Measurements from ENCODE around the gene FPR3.
"Not testable (repeated sequence)": the region's sequence is repeated elsewhere in the genome, so short reads cannot be mapped to it uniquely, and the experiment has no call there.

The FPR3 gene

GRCh38 chr19:51794885-51795490 lies at the start of gene FPR3:
Gene FPR3, plus strand, starts transcription at chr19:51795157. Its CDS starts 28,592 bp downstream, at chr19:51823749.
- DNase-seq: no peak

- no peak for DNase-seq
Observed at GRCh38 chr19:51746731-51747130, 48.2 kb upstream of the FPR3 start.

GRCh38 chr19:51749979-51750378 lies 45.0 kb upstream of the FPR3 start:
- no peak for DNase-seq

GRCh38 chr19:51750400-51751094 lies 44.4 kb upstream of the FPR3 start:
- no peak for DNase-seq

- no peak for DNase-seq
Observed at GRCh38 chr19:51751655-51752054, 43.3 kb upstream of the FPR3 start, which contains the start of gene FPR1. Gene FPR1, minus strand, starts transcription at chr19:51751878. Its CDS starts 4,884 bp downstream, at chr19:51746994.

GRCh38 chr19:51754109-51754508 lies 40.8 kb upstream of the FPR3 start:
- DNase-seq: no peak

- DNase-seq: no peak
Observed at GRCh38 chr19:51754770-51755169, 40.2 kb upstream of the FPR3 start.

GRCh38 chr19:51755571-51755970 lies 39.4 kb upstream of the FPR3 start:
- no peak for DNase-seq

GRCh38 chr19:51760697-51761356 lies 34.1 kb upstream of the FPR3 start, which contains the start of gene FPR2:
Gene FPR2, plus strand, starts transcription at chr19:51761180. Its CDS starts 7,479 bp downstream, at chr19:51768659.
- no peak for DNase-seq

- no peak for DNase-seq
Observed at GRCh38 chr19:51761696-51762095, 33.3 kb upstream of the FPR3 start.

- DNase-seq: no peak
Observed at GRCh38 chr19:51765086-51765485, 29.9 kb upstream of the FPR3 start.

GRCh38 chr19:51766461-51766860 lies 28.5 kb upstream of the FPR3 start:
- no peak for DNase-seq

GRCh38 chr19:51771376-51772130 lies 23.4 kb upstream of the FPR3 start:
- DNase-seq: no peak

GRCh38 chr19:51772977-51773376 lies 22.0 kb upstream of the FPR3 start:
- DNase-seq: no peak

GRCh38 chr19:51776561-51776960 lies 18.4 kb upstream of the FPR3 start:
- DNase-seq: not testable (repeated sequence)

- peak; percentile 78 for DNase-seq
Observed at GRCh38 chr19:51777570-51778462, 17.1 kb upstream of the FPR3 start.

- DNase-seq: no peak
Observed at GRCh38 chr19:51779181-51779580, 15.8 kb upstream of the FPR3 start.

- DNase-seq: no peak
Observed at GRCh38 chr19:51779703-51780102, 15.3 kb upstream of the FPR3 start.

- no peak for DNase-seq
Observed at GRCh38 chr19:51780270-51780669, 14.7 kb upstream of the FPR3 start.

- no peak for DNase-seq
Observed at GRCh38 chr19:51781999-51782398, 13.0 kb upstream of the FPR3 start.

- peak; percentile 43 for DNase-seq
Observed at GRCh38 chr19:51783372-51783771, 11.6 kb upstream of the FPR3 start.

All from DMS53 (cell line).